ENCODE data around the gene SLC17A9. TPM values are rescaled to one million over a fixed set of nuclear protein-coding genes. Genes with fewer than 3 reads are reported as not detected.

SLC17A9 gene
- total and polyA plus RNA-seq, 2 of the 8 experiments (the other 6 are each of a cell fraction or from before 2014, with no cell fraction given) = 23.5 to 35.2 TPM

- TF ChIP-seq USF2 (IDR thresholded peaks at IDR 0.05; ENCODE audit: low read length) (no peak), SAP30 (IDR thresholded peaks at IDR 0.05; ENCODE audit: insufficient read depth, insufficient replicate concordance, low read length) (no peak), RXRA (IDR thresholded peaks at IDR 0.05; ENCODE audit: insufficient read depth, low read depth, low read length) (no peak), SIRT6 (IDR thresholded peaks at IDR 0.05; ENCODE audit: low read length) (no peak), SIX5 (IDR thresholded peaks at IDR 0.05; ENCODE audit: low read depth, low read length) (no peak), CHD2 (IDR thresholded peaks at IDR 0.05; ENCODE audit: low read length) (no peak)
These were observed 30.7 kb downstream of the SLC17A9 start (continued) for GRCh38 chr20:62983210-62983609.

Data from H1 (cell line).